Peyer's patch (tissue), 4 donors: ENCODE data around the gene CDKAL1.

Experiments
- POLR2A ChIP-seq, 2 donors: fragments of 450-650 bp; IDR thresholded peaks; one replicate each; pipeline ENCODE4 v1.5.1; 2017; ENCODE audit warnings: antibody characterized with exemption in 2 of 2, mild to moderate bottlenecking in 2 of 2, moderate library complexity in 2 of 2
- TF ChIP-seq, protein P1 (sequence below), 6 experiments: fragments of 450-650 bp in 4 of 6; fragments of 200-600 bp in 2 of 6; sonication (generic) in 1 of 6; IDR thresholded peaks; one replicate each; pipeline ENCODE4 v1.5.1; 2017 to 2019; ENCODE audit warnings: antibody characterized with exemption in 6 of 6, mild to moderate bottlenecking in 3 of 6, moderate library complexity in 1 of 6

DNA sequence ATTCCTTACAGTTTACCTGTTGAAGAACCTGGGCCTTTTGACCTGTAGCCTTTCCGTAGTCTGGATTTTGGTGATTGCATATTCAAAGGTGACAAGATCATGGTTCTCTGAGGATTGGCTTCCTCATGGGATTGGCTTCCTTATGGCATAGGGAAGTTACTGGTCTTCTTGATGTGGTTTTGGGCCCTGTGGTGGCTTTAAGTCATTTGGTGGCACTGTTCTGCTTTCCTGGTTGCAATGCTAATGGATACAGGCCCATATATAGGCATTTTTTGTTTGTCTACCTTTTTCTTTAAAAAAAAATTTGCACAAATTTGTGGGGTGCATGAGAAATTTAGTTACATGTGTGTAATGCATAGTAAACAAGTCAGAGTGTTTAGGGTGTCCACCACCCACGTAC lies 185.7 kb downstream of the CDKAL1 start:
- TF ChIP-seq, protein P1, sequence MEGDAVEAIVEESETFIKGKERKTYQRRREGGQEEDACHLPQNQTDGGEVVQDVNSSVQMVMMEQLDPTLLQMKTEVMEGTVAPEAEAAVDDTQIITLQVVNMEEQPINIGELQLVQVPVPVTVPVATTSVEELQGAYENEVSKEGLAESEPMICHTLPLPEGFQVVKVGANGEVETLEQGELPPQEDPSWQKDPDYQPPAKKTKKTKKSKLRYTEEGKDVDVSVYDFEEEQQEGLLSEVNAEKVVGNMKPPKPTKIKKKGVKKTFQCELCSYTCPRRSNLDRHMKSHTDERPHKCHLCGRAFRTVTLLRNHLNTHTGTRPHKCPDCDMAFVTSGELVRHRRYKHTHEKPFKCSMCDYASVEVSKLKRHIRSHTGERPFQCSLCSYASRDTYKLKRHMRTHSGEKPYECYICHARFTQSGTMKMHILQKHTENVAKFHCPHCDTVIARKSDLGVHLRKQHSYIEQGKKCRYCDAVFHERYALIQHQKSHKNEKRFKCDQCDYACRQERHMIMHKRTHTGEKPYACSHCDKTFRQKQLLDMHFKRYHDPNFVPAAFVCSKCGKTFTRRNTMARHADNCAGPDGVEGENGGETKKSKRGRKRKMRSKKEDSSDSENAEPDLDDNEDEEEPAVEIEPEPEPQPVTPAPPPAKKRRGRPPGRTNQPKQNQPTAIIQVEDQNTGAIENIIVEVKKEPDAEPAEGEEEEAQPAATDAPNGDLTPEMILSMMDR (IDR thresholded peaks at IDR 0.05) = no peak
- TF ChIP-seq POLR2A (IDR thresholded peaks at IDR 0.05) = no peak
